WTC11 (cell line): ENCODE data around the gene MYOC. TPM values are rescaled to one million over a fixed set of nuclear protein-coding genes. Genes with fewer than 3 reads are reported as not detected.

ENCODE experiments used
- ATAC-seq: fragments of 200-7000 bp; cut with Tn5 transposase; 2 replicates; pipeline ENCODE4 v1.10.0; 2021; ENCODE audit warnings: mild to moderate bottlenecking, moderate library complexity
- CTCF ChIA-PET: fragments of 300-600 bp; sonication (Branson Sonifier 250); formaldehyde crosslinking; loops from one replicate; lab custom pipeline; 2021; ENCODE audit warnings: antibody characterized with exemption; lab: Charles Lee
- POLR2A ChIA-PET: fragments of 350-600 bp; sonication (Branson Sonifier 250); formaldehyde crosslinking; loops from one replicate; lab custom pipeline; 2021; ENCODE audit warnings: antibody characterized with exemption; lab: Charles Lee
- DNase-seq: peaks from one replicate; pipeline ENCODE4 v3.0.0; 2021; ENCODE audit warnings: low spot score
- H3K27ac Mint-ChIP-seq: 2 replicates; pipeline ENCODE4 v1.8.0; 2021; ENCODE audit warnings: mixed read lengths
- H3K27me3 Mint-ChIP-seq: 2 replicates; pipeline ENCODE4 v1.8.0; 2021; ENCODE audit warnings: low read depth, mild to moderate bottlenecking, moderate library complexity, mixed read lengths
- H3K36me3 Mint-ChIP-seq: 2 replicates; pipeline ENCODE4 v1.8.0; 2021; ENCODE audit warnings: mixed read lengths
- H3K4me1 Mint-ChIP-seq: 2 replicates; pipeline ENCODE4 v1.8.0; 2022; ENCODE audit warnings: mixed read lengths
- H3K4me3 Mint-ChIP-seq: 2 replicates; pipeline ENCODE4 v1.8.0; 2021; ENCODE audit warnings: mild to moderate bottlenecking, moderate library complexity, mixed read lengths
- H3K9me3 Mint-ChIP-seq: 2 replicates; pipeline ENCODE4 v1.8.0; 2021; ENCODE audit warnings: mixed read lengths
- EMX1 ChIP-seq: fragments of 250-450 bp; sonication (Bioruptor Pico); IDR thresholded peaks from 2 replicates; pipeline ENCODE4 v1.8.0; 2021; ENCODE audit warnings: mild to moderate bottlenecking
- GTF2I ChIP-seq: fragments of 250-450 bp; sonication (Bioruptor Pico); conservative IDR thresholded peaks from 2 replicates; pipeline ENCODE4 v1.4.0; 2021; ENCODE audit warnings: mild to moderate bottlenecking
- NR1H2 ChIP-seq: sonication (generic); formaldehyde crosslinking; IDR thresholded peaks from 2 replicates; pipeline ENCODE4 v1.9.0; 2021; ENCODE audit warnings: mild to moderate bottlenecking, moderate library complexity, missing genetic modification reagents
- SOX15 ChIP-seq: fragments of 250-450 bp; sonication (Bioruptor Pico); IDR thresholded peaks from 2 replicates; pipeline ENCODE4 v1.9.0; 2021; ENCODE audit warnings: mild to moderate bottlenecking
- TEAD4 ChIP-seq: sonication (generic); formaldehyde crosslinking; IDR thresholded peaks from 2 replicates; pipeline ENCODE4 v1.8.0; 2022; ENCODE audit warnings: mild to moderate bottlenecking, missing genetic modification reagents
- ZNF219 ChIP-seq: sonication (generic); formaldehyde crosslinking; IDR thresholded peaks from 2 replicates; pipeline ENCODE4 v1.8.0; 2023; ENCODE audit warnings: missing genetic modification reagents, mild to moderate bottlenecking, borderline replicate concordance
- ZNF232 ChIP-seq: sonication (generic); formaldehyde crosslinking; IDR thresholded peaks from 2 replicates; pipeline ENCODE4 v1.8.0; 2022; ENCODE audit warnings: mild to moderate bottlenecking, missing genetic modification reagents
- ZNF263 ChIP-seq: sonication (generic); formaldehyde crosslinking; IDR thresholded peaks from 2 replicates; pipeline ENCODE4 v1.8.1; 2022; ENCODE audit warnings: low read depth, mild to moderate bottlenecking, moderate library complexity, missing genetic modification reagents
- ZNF317 ChIP-seq: sonication (generic); formaldehyde crosslinking; IDR thresholded peaks from 2 replicates; pipeline ENCODE4 v1.8.1; 2023; ENCODE audit warnings: low read depth, mild to moderate bottlenecking, moderate library complexity, missing genetic modification reagents, borderline replicate concordance
- ZNF396 ChIP-seq: fragments of 250-450 bp; sonication (Bioruptor Pico); IDR thresholded peaks from 2 replicates; pipeline ENCODE4 v1.8.0; 2021; ENCODE audit warnings: mild to moderate bottlenecking, moderate library complexity, borderline replicate concordance
- total RNA-seq: library from RNA; stranded (reverse); gene quantifications from 3 replicates; pipeline ENCODE4 v1.2.3, GENCODE V29; 2021
- TF ChIP-seq, protein P1 (sequence below): fragments of 250-450 bp; sonication (Bioruptor Pico); IDR thresholded peaks from 2 replicates; pipeline ENCODE4 v1.9.0; 2021; ENCODE audit warnings: mild to moderate bottlenecking, borderline replicate concordance
- TF ChIP-seq, protein P2 (sequence below): sonication (generic); formaldehyde crosslinking; IDR thresholded peaks from 2 replicates; pipeline ENCODE4 v1.8.1; 2022; ENCODE audit warnings: mild to moderate bottlenecking, missing genetic modification reagents, moderate library complexity, borderline replicate concordance
- TF ChIP-seq, protein P3 (sequence below): fragments of 250-450 bp; sonication (Bioruptor Pico); IDR thresholded peaks from 2 replicates; pipeline ENCODE4 v2.1.2; 2022; ENCODE audit warnings: mild to moderate bottlenecking, moderate library complexity
- TF ChIP-seq, protein P4 (sequence below): sonication (generic); formaldehyde crosslinking; IDR thresholded peaks from 2 replicates; pipeline ENCODE4 v1.8.1; 2022; ENCODE audit warnings: low read depth, missing genetic modification reagents, borderline replicate concordance
- TF ChIP-seq, protein P5 (sequence below): fragments of 200-600 bp; IDR thresholded peaks from 2 replicates; pipeline ENCODE4 v1.8.0; 2022; ENCODE audit warnings: antibody characterized with exemption
- TF ChIP-seq, protein P6 (sequence below): sonication (generic); formaldehyde crosslinking; IDR thresholded peaks from 2 replicates; pipeline ENCODE4 v1.8.1; 2023; ENCODE audit warnings: mild to moderate bottlenecking, missing genetic modification reagents, moderate library complexity

Gene MYOC
- total RNA-seq, 1 experiment from 2014 or later = not detected

DNA sequence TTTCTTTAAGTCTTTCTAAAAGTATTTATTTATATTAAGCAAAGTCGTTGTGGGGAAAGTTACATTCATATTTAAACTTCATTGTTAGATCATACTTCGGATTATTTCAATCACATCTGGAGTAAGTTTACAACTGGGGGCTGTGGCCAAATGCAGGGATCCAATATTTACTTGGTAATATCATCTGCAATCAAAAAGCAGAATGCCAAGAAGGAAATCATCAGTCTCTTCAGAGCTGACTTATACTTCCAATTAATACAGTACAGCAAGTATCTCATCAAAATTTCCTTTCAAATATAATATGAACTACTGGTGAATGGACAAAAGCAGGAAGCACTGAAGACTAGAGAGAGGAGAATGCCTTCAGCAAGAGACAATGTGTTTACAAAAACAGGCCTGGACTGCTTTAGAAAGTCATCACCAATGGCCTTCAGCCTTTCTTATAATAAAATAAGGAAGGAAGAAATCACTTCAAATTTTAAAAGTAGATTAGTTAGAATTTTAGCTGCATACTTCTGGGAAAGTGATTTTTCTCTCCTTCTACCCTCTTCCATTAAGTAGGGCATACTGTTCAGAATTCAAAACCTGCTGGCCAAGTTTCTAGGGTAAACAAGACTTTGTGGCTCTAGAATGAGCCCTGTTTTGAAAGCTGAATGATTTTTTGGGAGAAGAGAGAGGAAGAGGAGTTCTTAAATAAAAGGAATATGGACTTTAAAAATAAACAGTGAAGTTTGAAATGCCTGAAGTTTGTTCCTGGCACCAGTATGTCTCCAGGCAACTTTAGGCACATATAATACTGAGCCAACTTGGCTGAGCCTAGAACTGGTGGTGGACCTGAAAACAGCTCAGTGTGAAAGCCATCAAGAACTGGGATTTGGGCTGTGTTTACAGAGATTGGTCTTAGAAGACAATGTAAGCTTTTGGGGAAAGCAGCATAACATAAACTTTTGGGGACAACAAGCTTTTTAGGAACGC, 22.2 kb upstream of the MYOC start:
- no peak for TF ChIP-seq ZNF232 (CRISPR knock-in tag)
- TF ChIP-seq ZNF263 (CRISPR knock-in tag) = no peak
- no peak for TF ChIP-seq SOX15 (CRISPR knock-in tag)
- no peak for TF ChIP-seq GTF2I (CRISPR knock-in tag)
- no peak for TF ChIP-seq ZNF219 (CRISPR knock-in tag)
- TF ChIP-seq TEAD4 (CRISPR knock-in tag) = no peak
- TF ChIP-seq EMX1 = no peak
- TF ChIP-seq, protein P1, sequence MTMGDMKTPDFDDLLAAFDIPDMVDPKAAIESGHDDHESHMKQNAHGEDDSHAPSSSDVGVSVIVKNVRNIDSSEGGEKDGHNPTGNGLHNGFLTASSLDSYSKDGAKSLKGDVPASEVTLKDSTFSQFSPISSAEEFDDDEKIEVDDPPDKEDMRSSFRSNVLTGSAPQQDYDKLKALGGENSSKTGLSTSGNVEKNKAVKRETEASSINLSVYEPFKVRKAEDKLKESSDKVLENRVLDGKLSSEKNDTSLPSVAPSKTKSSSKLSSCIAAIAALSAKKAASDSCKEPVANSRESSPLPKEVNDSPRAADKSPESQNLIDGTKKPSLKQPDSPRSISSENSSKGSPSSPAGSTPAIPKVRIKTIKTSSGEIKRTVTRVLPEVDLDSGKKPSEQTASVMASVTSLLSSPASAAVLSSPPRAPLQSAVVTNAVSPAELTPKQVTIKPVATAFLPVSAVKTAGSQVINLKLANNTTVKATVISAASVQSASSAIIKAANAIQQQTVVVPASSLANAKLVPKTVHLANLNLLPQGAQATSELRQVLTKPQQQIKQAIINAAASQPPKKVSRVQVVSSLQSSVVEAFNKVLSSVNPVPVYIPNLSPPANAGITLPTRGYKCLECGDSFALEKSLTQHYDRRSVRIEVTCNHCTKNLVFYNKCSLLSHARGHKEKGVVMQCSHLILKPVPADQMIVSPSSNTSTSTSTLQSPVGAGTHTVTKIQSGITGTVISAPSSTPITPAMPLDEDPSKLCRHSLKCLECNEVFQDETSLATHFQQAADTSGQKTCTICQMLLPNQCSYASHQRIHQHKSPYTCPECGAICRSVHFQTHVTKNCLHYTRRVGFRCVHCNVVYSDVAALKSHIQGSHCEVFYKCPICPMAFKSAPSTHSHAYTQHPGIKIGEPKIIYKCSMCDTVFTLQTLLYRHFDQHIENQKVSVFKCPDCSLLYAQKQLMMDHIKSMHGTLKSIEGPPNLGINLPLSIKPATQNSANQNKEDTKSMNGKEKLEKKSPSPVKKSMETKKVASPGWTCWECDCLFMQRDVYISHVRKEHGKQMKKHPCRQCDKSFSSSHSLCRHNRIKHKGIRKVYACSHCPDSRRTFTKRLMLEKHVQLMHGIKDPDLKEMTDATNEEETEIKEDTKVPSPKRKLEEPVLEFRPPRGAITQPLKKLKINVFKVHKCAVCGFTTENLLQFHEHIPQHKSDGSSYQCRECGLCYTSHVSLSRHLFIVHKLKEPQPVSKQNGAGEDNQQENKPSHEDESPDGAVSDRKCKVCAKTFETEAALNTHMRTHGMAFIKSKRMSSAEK (CRISPR knock-in tag) = no peak
- TF ChIP-seq NR1H2 (CRISPR knock-in tag) = no peak
- no peak for TF ChIP-seq ZNF396 (CRISPR knock-in tag)
- TF ChIP-seq, protein P2, sequence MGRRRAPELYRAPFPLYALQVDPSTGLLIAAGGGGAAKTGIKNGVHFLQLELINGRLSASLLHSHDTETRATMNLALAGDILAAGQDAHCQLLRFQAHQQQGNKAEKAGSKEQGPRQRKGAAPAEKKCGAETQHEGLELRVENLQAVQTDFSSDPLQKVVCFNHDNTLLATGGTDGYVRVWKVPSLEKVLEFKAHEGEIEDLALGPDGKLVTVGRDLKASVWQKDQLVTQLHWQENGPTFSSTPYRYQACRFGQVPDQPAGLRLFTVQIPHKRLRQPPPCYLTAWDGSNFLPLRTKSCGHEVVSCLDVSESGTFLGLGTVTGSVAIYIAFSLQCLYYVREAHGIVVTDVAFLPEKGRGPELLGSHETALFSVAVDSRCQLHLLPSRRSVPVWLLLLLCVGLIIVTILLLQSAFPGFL (CRISPR knock-in tag) = no peak
- TF ChIP-seq, protein P3, sequence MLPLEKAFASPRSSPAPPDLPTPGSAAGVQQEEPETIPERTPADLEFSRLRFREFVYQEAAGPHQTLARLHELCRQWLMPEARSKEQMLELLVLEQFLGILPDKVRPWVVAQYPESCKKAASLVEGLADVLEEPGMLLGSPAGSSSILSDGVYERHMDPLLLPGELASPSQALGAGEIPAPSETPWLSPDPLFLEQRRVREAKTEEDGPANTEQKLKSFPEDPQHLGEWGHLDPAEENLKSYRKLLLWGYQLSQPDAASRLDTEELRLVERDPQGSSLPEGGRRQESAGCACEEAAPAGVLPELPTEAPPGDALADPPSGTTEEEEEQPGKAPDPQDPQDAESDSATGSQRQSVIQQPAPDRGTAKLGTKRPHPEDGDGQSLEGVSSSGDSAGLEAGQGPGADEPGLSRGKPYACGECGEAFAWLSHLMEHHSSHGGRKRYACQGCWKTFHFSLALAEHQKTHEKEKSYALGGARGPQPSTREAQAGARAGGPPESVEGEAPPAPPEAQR = no peak
- TF ChIP-seq ZNF317 = no peak
- TF ChIP-seq, protein P4, sequence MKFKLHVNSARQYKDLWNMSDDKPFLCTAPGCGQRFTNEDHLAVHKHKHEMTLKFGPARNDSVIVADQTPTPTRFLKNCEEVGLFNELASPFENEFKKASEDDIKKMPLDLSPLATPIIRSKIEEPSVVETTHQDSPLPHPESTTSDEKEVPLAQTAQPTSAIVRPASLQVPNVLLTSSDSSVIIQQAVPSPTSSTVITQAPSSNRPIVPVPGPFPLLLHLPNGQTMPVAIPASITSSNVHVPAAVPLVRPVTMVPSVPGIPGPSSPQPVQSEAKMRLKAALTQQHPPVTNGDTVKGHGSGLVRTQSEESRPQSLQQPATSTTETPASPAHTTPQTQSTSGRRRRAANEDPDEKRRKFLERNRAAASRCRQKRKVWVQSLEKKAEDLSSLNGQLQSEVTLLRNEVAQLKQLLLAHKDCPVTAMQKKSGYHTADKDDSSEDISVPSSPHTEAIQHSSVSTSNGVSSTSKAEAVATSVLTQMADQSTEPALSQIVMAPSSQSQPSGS (CRISPR knock-in tag) = no peak
- TF ChIP-seq, protein P5, sequence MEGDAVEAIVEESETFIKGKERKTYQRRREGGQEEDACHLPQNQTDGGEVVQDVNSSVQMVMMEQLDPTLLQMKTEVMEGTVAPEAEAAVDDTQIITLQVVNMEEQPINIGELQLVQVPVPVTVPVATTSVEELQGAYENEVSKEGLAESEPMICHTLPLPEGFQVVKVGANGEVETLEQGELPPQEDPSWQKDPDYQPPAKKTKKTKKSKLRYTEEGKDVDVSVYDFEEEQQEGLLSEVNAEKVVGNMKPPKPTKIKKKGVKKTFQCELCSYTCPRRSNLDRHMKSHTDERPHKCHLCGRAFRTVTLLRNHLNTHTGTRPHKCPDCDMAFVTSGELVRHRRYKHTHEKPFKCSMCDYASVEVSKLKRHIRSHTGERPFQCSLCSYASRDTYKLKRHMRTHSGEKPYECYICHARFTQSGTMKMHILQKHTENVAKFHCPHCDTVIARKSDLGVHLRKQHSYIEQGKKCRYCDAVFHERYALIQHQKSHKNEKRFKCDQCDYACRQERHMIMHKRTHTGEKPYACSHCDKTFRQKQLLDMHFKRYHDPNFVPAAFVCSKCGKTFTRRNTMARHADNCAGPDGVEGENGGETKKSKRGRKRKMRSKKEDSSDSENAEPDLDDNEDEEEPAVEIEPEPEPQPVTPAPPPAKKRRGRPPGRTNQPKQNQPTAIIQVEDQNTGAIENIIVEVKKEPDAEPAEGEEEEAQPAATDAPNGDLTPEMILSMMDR = no peak
- TF ChIP-seq, protein P6, sequence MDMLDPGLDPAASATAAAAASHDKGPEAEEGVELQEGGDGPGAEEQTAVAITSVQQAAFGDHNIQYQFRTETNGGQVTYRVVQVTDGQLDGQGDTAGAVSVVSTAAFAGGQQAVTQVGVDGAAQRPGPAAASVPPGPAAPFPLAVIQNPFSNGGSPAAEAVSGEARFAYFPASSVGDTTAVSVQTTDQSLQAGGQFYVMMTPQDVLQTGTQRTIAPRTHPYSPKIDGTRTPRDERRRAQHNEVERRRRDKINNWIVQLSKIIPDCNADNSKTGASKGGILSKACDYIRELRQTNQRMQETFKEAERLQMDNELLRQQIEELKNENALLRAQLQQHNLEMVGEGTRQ (CRISPR knock-in tag) = no peak
- POLR2A ChIA-PET = no interaction called here
- no peaks in the 10 kb centered on the region for H3K4me1 Mint-ChIP-seq

More for the DNA sequence above, 22.2 kb upstream of the MYOC start:
- ATAC-seq = no peak
- Mint-ChIP-seq H3K9me3 (no peaks in the 10 kb centered on the region), H3K27ac (no peak overlapping the region), H3K36me3 (no peaks in the 10 kb centered on the region), H3K4me3 (no peak overlapping the region), H3K27me3 (no peaks in the 10 kb centered on the region)
- DNase-seq = no peak
- CTCF ChIA-PET = interaction anchor here (0.9 to 1.7 kb wide), 2 partner anchors 20 to 30 kb away, joined by 5 to 9 read pairs; no protein-coding TSS in a partner anchor
